Right kidney (tissue), 1 donor: Measurements from ENCODE around the gene COL23A1.

ENCODE experiments used
- DNase-seq: peaks from one replicate; pipeline ENCODE4 v3.0.0-alpha.2; 2016

Gene COL23A1

DNA sequence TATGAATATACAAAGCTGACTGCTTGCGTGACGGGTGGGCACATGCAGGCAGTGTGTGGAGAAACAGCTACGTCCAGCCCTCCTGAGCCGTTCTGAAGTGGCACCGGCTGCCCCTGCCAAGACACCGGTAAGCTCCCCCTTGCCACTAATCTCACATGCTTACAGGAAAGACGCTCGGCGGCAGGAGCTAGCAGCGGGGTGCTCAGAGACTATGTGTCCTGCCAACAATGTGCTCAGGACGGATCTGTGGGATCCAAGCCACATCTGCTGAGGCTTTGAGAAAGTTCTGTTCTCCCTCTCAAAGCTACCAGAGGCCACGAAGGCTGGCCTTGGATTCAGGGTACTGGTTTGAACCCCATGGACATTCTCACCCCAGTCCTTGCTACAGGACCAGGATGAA is 200.4 kb downstream of the COL23A1 start:
- DNase-seq, result no peak

- DNase-seq, result no peak
Observed at GRCh38 chr5:178389026-178389729, 201.0 kb downstream of the COL23A1 start.

DNA sequence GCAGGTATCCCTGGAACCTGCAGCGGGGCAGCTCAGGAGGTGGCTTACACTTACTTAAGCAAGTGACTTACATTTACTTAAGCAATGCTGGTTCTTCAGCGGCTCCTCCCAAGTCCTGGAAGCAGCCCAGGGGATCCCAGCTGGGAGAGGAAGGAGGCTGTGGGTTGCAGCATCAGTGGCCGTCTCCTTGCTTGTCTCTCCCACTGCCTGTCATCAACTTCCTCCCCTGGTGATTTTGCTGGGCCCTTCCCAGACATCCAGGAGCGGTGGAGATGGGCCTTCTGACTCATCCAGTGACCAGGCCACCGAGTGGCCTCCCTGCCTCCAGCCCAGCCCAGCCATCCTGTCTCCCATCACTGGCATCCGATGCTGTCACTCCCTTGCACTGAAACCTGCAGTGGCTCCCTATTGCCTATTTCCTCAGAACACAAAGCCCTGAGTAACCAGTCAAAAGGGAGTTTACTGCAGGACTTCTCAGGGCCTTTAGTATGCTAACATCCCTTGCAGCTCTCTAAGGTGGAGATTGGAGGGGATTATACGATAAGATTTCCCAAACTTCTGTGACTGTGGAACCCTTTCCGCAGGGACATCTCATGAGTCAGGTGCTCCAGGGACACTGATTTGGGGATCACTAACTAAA is 201.7 kb downstream of the COL23A1 start:
- DNase-seq, result no peak

DNA sequence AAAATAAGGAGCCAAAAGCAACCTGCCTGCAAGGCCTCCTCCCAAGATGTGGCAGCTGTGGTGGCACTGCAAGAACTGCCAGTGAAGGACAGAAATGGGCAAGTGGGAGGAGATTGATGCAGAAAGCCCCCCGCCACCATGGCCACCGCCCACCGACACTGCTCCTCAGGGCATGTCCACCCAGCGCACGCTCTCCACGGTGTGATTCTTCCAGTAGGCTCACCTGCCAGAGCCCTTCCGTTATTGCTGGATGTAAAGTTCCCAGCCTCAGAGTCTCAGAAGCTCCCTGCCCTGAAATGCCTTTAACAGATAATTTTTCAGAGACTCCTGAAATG is 202.4 kb downstream of the COL23A1 start:
- DNase-seq, result no peak

- DNase-seq, result no peak
Observed at GRCh38 chr5:178387061-178387855, 202.9 kb downstream of the COL23A1 start.

DNA sequence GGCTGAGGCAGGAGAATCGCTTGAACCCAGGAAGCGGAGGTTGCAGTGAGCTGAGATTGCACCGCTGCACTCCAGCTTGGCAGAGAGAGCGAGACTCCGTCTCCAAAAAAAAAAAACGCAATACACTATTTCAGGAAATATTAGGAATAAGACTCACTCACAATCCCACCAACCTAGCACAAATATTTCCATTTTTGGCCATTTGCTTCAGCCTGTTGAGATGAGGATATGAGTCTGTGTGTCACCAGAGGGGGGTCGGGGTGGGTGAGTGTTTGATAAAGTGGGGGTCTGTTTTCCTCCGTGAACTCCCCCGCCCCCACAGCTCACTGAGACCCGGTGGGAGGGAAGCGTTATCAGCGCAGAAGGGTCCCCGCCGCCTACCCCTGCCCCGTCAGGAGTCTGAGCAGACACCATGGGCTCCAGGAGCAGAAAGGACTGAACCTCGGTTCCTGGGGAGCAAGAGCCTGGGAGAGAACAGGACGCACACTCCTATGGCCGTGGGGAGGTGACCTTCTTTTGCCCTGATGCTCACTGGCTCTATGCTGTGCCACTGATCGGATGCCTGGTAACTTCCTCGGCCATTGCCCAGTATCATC is 203.8 kb downstream of the COL23A1 start:
- no peak for DNase-seq

GRCh38 chr5:178385496-178385890 is 204.7 kb downstream of the COL23A1 start:
- no peak for DNase-seq

DNA sequence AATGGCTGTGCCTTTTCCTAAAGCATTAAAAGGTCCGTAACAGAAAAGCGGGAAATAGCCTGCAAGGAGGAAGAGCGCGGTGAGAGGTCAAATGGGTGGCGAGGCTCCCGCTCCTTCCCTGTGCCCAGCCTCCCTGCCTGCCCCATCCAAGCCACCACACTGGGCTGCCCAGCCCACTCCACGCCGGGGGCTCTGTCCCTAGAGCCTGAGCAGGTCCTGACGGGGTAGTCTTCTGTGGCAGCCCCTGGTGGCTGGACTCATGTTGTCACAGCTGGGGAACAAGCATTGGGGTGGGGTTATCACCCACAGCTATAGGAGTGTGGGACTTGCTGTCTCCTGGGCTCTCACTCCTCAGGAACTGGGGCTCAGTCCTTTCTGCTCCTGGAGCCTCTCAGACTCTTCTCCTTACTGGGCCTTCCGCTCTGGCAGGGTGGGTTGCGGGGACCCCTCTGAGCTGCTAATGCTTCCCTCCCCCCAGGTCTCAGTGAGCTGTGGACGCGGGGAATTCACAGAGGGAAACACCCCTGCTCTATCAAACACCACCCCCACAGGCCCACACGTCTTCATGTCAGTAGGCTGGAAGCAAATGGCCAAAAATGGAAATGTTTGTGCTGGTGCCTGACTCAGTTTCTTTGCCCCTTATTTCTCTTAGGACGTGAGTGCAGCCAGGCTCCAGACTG is 205.2 kb downstream of the COL23A1 start:
- DNase-seq, result no peak

GRCh38 chr5:178383919-178384815 is 206.0 kb downstream of the COL23A1 start:
- no peak for DNase-seq

- no peak for DNase-seq
Observed at GRCh38 chr5:178383301-178383918, 206.8 kb downstream of the COL23A1 start.

DNA sequence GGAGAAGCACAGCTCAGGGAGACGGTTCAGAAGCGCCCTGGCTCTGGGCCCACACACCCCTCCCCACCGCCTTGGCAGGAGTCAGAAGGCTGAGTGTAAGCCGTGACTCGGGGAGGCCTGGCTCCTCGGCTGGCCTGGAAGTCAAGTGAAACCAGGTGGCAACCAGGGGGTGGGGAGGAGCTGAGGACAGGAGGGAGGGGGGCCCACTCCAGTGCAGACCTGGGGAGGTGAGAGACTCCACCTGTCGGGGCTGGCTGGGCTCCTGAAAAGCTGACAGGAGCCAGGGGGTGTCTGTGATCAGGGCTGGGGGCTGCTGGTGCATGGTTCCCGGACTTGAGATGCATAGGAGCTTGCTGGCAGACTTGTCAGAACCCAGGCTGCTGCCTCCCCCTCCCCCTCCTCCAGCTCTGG is 207.4 kb downstream of the COL23A1 start:
- DNase-seq, result no peak

DNA sequence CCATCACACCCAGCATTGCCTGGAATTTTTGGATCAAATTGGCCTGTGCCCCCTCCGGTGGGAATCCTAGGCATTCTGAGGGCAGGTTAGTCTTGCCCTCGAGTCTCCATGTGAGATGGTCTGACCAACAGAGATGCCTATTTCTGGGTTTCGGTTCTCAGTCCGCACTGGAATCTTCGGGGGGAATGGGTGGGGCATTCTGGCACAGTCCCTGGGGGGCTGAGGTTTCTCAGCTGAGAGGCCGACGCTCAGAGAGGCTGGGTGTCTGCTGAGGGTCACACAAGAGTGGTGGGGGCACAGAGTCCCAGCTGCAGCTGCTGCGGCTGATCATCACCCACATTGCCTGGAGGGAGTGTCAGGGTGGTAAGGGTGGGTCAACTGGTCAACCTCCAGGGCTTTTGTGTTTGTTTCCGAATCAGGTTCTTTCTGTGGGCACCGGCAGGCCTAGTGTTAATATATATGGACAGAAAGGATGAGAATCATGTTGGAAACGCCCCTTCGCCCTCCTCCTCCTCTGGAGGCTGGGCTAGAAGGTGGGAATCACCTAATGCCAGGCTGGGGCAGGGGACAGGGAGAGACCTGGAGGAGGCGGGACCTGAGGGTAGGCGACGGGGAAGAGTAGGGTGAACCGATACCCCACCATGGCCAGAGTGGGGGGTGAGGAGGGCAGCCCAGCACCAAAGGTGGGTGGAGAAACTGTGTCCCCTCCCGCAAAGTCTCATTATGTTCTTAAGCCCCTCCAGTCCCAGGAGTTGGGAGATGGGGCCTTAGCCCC is 208.1 kb downstream of the COL23A1 start:
- no peak for DNase-seq

GRCh38 chr5:178381206-178381605 is 209.0 kb downstream of the COL23A1 start:
- no peak for DNase-seq

GRCh38 chr5:178380541-178381074 is 209.6 kb downstream of the COL23A1 start:
- no peak for DNase-seq

DNA sequence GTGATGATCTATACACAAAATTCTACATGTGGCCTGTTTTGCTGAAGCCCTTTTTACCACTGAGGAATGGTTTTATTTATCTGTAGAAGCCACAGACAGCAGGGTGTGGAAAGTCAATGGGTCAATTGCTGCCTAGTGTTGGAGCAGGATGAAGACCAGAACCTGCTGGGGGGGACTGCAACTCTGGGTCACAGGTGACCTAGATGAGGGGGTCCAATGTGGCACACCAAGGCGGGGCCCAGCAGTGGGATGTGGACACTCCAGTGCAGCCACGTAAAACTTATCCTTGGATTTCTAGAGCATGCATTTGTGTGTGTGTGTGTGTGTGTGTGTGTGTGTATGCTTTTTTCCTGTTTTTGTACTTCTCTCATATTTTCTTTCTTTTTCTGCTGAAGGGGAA is 210.1 kb downstream of the COL23A1 start:
- DNase-seq, result no peak

DNA sequence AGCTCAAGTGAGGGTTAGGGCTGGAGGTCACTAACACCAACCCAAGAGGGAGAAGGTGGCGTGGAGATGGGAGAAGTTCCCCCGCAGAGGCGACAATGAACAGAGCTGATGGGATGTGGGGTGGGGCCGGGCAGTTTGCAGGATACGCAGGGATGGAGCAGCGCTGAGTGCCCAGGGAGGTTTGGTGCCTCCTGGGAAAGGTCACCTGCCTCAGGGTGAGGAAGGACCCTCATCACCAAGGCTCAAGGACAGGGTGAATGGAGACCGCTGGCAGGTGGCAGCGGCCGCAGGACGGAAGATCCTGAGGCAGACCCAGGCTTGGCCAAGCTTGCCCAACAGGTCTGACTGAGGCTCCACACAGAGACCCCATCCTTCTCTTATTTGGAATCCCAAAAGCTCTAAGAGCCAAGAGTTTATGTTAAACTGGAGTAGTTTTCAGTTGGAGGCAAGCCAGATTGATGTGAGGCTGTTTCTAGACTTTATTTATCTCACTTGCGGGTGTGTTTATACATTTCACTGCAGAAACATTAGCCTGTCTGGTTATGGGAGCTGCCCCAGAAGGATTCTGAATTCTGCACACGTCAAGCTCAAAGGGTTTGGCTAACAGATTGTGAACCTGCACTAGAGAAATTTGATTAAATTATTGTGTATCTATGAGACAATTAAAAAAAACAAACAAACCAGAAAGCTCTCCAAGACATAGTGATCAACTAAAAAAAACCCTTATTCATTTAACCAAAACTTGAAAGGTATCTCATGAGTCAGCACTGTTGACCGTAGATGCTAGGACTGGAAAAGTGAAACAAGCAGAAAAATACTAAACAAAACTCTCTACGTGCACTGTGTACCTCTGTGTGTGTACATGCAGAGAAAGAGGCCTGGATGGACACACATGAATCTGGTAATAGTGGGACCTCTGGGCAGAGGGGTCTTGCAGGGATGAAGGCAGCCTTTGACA is 211.4 kb downstream of the COL23A1 start:
- DNase-seq, result no peak

GRCh38 chr5:178377583-178378270 is 212.5 kb downstream of the COL23A1 start:
- DNase-seq, result no peak
